PFSK-1 (cell line): ENCODE results near the gene ZNF768.

Source experiments
- POLR2AphosphoS5 ChIP-seq: IDR thresholded peaks from 2 replicates; pipeline ENCODE4 v1.6.1; 2012; ENCODE audit warnings: low read depth, mild to moderate bottlenecking, control low read depth, low read length, moderate library complexity
- SIN3A ChIP-seq: IDR thresholded peaks from 2 replicates; pipeline ENCODE4 v1.6.1; 2012; ENCODE audit warnings: mild to moderate bottlenecking, low read length, moderate library complexity, borderline replicate concordance; ENCODE audit not compliant: insufficient read depth
- TAF1 ChIP-seq: IDR thresholded peaks from 2 replicates; pipeline ENCODE4 v1.6.1; 2012; ENCODE audit warnings: low read length, control low read depth, borderline replicate concordance; ENCODE audit not compliant: insufficient read depth

DNA sequence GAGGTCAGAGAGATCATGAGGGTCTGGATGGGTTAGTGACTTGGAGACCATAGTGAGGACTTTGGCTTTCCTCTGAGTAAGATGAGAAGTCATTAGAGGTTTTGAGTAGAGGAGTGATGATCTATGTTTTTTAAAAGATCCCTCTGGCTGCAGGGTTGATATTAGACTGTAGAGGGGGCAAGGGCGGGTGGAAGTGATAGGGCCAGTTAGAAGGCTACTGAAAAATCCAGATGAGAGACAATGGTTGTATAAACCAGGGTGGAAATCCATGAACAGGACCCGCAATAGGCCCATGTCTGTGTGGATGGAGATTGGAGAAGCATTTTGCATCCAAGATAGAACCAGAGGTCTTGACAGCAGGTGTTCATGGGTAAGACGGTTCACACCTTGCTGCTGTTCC, 44.0 kb downstream of the ZNF768 start:
- TF ChIP-seq POLR2AphosphoS5 (no peak), SIN3A (no peak), TAF1 (no peak)
